Measurements from ENCODE around the gene CCDC197. TPM values are rescaled to one million over a fixed set of nuclear protein-coding genes. Genes with fewer than 3 reads are reported as not detected.

CCDC197 gene
- total and polyA plus RNA-seq, 9 of the 15 experiments (the other 6 are each of a cell fraction or from before 2014, with no cell fraction given), result not detected

DNA sequence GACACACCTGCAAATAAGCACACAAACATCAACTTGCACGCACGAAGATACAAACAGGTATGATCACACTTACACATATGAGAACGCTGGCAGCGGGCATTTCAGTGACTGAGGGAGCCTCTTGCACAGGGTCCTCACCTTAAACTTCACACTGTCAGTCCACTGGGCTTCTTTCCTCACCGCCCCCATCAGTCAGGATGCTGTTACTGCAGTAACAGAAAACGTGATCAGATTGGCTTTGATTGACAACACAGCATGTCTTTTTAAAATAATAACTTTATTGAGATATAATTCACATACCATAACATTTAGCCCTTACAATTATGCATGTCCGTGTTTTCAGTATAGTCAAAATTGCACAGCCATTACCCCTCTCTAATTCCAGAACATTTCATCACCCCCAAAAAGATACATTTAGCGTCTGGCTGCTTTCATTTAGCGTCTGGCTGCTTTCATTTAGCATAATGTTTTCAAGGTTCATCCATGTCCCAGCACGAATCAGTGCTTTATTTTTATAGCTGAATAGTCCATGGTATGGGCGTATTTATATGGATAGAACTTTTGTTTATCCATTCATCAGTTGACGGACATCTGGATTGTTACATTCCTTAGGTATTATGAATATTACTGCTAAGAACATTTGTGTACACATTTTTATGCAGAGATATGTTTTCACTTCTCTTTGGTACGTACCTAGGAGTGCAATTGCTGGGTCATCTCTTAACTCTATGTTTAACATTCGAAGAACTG is 8.4 kb downstream of the CCDC197 start:
- H3K27me3 ChIP-seq (ENCODE audit: control insufficient read depth in 2 of 2, insufficient read depth in 2 of 2, low read length in 2 of 2), result peaks cover 0 to 7% of the 10 kb centered on the region in 2 experiments; a peak in 3 of 5 replicates
- FAIRE-seq, result no peak
- H2AFZ ChIP-seq (ENCODE audit: low read depth, low read length), result no peak overlapping the region
- no peak overlapping the region for H3K9ac ChIP-seq (ENCODE audit: insufficient read depth in 1 of 2, low read depth in 2 of 2, low read length in 2 of 2)
- peak; percentile 14 to 31 (median 30) for DNase-seq (ENCODE audit: extremely low read depth in 1 of 4, low spot score in 3 of 4)
- ChIA-PET CTCF (ENCODE audit: low intra/inter-chr PET ratio) (no interaction called here), POLR2A (interaction anchor here (0.5 kb wide), 1 partner anchor 73 kb away, joined by 3 read pairs; no protein-coding TSS in a partner anchor)
- H3K9me1 ChIP-seq (ENCODE audit: control insufficient read depth, insufficient read depth, low read length), result no peaks in the 10 kb centered on the region
- in situ Hi-C loops (cut with MboI), result no loop called here
- no peaks in the 10 kb centered on the region for H3K9me3 ChIP-seq (replicated peaks; ENCODE audit: control insufficient read depth, insufficient read depth, low read depth, low read length)
- no peak overlapping the region for H3K4me2 ChIP-seq (ENCODE audit: insufficient read depth, low read length)
- H4K20me1 ChIP-seq (replicated peaks; ENCODE audit: control insufficient read depth, insufficient read depth, low read length), result peaks cover 5% of the 10 kb centered on the region; the same call in 1 of the 2 replicates
- peak; percentile 58; the same call in 1 of the 3 replicates for ATAC-seq
- H3K4me1 ChIP-seq (replicated peaks in 1 of 2; ENCODE audit: control insufficient read depth in 2 of 2, insufficient read depth in 2 of 2, low read length in 2 of 2), result peaks cover 0 to 6% of the 10 kb centered on the region in 2 experiments; a peak in 2 of 5 replicates
- WGBS (ENCODE audit: insufficient coverage, low coverage, missing lambda C conversion rate), result 8% methylated on average over 13 of the region's 14 CpGs
- no peak overlapping the region for H3K27ac ChIP-seq (ENCODE audit: extremely low read depth, low read depth, low read length)
- no peak overlapping the region for H3K4me3 ChIP-seq
- no peaks in the 10 kb centered on the region for H3K79me2 ChIP-seq (ENCODE audit: control insufficient read depth, insufficient read depth, low read length)
- no peaks in the 10 kb centered on the region for H3K36me3 ChIP-seq (ENCODE audit: control insufficient read depth, insufficient read depth, low read length)
- BruUV-seq (replicated peaks), result no TSS peak
- intact Hi-C loops (cut with micrococcal nuclease), result no loop called here
- TF ChIP-seq ZBTB40 (IDR thresholded peaks at IDR 0.05), result peak; percentile 63
- peak; percentile 80; the same call in 1 of the 2 replicates for TF ChIP-seq ZBTB40 (CRISPR knock-in tag; IDR thresholded peaks at IDR 0.05)
- TF ChIP-seq, protein P1, sequence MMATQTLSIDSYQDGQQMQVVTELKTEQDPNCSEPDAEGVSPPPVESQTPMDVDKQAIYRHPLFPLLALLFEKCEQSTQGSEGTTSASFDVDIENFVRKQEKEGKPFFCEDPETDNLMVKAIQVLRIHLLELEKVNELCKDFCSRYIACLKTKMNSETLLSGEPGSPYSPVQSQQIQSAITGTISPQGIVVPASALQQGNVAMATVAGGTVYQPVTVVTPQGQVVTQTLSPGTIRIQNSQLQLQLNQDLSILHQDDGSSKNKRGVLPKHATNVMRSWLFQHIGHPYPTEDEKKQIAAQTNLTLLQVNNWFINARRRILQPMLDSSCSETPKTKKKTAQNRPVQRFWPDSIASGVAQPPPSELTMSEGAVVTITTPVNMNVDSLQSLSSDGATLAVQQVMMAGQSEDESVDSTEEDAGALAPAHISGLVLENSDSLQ (IDR thresholded peaks at IDR 0.05), result peak; percentile 63; the same call in 1 of the 2 replicates
- TF ChIP-seq, protein P2, sequence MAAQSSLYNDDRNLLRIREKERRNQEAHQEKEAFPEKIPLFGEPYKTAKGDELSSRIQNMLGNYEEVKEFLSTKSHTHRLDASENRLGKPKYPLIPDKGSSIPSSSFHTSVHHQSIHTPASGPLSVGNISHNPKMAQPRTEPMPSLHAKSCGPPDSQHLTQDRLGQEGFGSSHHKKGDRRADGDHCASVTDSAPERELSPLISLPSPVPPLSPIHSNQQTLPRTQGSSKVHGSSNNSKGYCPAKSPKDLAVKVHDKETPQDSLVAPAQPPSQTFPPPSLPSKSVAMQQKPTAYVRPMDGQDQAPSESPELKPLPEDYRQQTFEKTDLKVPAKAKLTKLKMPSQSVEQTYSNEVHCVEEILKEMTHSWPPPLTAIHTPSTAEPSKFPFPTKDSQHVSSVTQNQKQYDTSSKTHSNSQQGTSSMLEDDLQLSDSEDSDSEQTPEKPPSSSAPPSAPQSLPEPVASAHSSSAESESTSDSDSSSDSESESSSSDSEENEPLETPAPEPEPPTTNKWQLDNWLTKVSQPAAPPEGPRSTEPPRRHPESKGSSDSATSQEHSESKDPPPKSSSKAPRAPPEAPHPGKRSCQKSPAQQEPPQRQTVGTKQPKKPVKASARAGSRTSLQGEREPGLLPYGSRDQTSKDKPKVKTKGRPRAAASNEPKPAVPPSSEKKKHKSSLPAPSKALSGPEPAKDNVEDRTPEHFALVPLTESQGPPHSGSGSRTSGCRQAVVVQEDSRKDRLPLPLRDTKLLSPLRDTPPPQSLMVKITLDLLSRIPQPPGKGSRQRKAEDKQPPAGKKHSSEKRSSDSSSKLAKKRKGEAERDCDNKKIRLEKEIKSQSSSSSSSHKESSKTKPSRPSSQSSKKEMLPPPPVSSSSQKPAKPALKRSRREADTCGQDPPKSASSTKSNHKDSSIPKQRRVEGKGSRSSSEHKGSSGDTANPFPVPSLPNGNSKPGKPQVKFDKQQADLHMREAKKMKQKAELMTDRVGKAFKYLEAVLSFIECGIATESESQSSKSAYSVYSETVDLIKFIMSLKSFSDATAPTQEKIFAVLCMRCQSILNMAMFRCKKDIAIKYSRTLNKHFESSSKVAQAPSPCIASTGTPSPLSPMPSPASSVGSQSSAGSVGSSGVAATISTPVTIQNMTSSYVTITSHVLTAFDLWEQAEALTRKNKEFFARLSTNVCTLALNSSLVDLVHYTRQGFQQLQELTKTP (IDR thresholded peaks at IDR 0.05; ENCODE audit: low read depth in 1 of 2, partially characterized antibody in 2 of 2), result no peak
- TF ChIP-seq MEIS2 (IDR thresholded peaks at IDR 0.05; ENCODE audit: partially characterized antibody), result peak; percentile 10
